Measurements from ENCODE around the gene AMT.

AMT gene, protein sequence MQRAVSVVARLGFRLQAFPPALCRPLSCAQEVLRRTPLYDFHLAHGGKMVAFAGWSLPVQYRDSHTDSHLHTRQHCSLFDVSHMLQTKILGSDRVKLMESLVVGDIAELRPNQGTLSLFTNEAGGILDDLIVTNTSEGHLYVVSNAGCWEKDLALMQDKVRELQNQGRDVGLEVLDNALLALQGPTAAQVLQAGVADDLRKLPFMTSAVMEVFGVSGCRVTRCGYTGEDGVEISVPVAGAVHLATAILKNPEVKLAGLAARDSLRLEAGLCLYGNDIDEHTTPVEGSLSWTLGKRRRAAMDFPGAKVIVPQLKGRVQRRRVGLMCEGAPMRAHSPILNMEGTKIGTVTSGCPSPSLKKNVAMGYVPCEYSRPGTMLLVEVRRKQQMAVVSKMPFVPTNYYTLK

DNA sequence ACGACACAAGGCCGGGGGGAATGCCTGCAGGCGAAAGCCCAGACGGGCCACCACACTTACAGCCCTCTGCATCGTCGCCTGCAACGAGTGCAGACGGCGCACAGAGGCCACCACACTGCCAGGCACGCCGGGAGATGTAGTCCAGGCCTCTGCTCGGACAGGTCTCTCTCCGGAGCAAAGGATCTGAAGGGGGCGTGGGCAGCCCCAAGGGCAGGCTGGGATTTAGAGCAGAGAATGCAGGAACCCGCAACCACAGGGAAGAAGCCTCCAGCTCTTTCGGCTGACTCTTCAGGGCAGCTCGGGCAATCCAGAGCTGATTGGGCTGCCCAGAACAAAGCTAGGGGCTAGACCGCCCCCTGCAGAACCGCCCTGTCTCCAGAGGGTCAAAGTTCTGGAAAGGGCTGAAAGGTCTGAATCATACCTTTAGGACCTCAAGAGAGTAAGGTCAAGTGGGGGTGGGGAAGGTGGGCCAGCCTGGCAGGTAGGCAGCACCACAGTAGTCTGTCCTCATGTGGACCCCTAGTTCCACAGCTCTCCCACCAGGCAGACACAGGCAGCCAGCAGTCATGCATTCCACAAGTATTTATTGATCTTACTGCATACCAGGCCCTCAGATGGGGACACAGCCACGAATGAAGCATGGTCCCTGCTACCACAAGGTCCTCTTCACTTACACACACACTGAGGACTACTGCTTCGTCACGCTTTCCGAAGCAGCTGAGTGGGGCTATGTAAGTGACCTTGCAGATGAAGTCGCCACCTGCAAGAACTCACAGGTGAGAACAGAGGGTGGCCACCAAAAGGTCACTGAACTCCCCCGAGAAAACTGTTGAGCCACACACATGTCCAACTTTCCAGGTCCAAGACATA is at the start of gene AMT:
AMT (minus strand) TSS at position 95 of the 870 bp plus-strand sequence; CDS start at position 72, 23 bp downstream.
- DNase-seq = no peak

DNA sequence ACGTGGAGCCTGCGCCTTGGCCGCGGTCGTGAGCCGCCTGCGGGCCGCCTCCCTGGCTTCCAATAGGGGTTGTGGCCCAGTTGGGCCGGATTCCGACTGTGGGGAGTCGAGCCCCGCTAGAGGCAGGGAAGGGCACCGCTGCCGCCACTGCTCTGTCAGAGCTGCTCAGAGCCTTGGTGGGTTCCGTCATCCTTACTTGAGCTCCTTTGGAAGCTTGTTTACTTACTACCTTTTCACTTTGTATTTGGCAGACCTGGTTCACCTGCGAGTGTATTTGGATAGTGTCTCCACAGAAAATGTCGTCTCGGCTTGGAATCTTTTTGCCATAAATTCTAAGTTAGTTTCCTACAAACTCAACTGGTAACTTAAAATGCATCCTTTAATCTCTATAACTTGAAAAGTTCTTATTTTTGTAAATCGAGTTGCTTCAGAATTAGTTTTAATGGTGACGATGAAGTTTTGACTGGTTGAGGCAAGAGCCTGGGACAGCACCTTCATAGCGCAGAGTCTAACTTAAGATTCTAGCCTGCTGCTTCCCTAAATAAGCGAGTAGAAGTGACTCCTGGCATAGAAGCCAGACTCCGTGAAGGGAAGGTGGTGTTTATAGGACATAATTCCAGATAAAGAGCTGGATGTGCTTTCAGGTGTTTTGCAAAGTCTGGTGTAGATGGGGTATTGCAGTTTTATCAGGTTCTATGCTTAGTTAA is 48.6 kb upstream of the AMT start:
- DNase-seq = no peak

DNA sequence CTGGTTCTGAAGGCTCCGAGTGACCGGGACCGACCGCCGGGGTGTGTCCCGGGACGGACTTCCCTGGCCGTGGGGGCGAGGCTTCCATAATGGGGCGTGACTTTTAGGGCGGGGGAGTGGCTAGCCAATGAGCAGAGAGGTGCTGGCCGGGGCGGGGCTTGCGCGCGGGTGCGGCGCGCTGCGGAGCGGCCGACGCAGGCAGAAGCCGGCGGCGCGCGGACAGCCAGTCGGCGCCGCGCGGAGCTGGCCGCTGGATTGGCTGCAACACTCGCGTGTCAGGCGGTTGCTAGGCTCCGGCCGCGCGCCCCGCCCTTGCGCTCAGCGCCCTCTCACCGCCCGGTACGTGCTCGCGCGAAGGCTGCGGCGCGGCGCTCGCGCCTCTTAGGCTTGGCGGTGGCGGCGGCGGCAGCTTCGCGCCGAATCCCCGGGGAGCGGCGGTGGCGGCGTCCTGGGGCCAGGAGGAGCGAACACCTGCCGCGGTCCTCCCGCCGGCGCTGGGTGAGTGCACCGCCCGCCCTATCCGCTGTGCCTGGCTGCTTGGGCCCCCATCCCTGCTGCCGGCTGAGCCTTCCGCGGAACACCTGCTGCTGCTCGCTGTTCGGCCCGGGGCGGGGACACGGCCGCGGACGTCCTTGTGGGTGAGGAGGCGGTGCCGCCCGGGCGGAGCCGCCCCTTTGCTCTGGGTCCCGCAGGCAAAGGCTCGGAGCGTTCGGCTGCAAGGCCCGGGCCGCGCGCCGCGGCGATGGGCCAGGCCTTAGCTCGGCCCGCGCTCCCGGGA is 47.9 kb upstream of the AMT start, which contains the start of gene DAG1:
DAG1 (plus strand) TSS at position 332 of the 778 bp plus-strand sequence. CDS start 40,268 bp downstream, outside the sequence.
- peak; percentile 97 for DNase-seq

DNA sequence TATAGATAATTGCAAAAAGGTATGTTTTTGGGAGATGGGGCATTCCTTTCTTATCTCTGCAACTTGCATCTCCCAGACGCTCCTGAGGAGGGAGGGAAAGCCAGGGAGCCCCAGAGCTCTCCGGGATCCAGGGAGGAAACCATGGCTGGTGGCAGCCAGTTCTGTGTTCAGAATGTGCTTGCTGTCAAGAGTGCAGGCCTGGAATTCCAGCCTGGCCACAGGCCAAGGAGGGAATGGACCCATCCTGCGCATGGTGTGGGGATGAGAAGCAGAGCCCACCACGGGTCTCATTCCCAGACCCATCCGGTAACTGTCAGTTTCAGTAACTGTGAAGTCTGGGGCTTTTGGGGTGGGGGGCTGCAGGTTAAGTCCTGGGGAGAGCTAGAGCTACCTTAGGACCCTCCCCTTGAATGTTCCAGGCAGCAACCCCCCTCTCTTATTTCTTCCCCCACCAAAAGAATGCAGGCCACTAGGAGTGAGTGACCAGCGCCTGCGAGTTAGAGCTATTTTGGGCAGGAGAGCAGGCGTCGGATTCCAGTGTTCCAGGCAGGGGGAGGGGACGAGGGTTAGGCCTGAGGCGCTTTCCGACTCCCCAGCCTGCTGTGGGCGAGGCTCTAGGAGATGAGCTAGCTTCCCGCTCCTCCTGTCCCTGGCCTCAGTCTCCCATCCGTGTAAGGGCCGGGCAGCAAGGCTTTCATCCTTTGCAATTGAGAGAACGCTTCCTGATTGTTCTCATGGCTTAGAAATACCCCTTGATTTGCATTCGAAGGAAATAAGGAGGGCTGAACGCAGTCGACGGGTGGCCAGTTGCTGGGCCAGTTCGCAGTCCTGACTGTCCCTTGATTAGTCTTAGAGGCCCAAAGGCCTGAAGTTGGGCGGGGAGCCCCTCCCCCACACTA is 47.0 kb upstream of the AMT start:
- no peak for DNase-seq

DNA sequence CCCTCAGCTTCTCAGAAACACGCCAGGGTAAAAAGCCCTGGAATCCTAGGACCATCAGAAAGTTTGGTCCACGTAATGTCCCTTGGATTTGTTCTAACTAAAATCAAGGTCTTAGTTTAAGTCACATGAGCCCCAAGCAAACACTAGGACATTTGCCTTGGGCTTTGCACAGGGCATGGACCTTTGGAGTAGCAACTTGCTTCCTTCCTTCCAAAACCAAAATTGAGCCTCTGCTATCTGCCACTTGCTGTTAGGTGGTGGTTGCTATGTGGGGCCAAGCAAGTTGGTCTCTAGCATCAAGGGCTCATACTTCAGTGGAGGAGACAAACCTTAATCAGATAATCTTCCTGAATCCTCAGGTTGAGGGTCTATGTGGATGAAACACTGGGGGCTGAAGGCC is 43.8 kb upstream of the AMT start:
- DNase-seq = no peak

DNA sequence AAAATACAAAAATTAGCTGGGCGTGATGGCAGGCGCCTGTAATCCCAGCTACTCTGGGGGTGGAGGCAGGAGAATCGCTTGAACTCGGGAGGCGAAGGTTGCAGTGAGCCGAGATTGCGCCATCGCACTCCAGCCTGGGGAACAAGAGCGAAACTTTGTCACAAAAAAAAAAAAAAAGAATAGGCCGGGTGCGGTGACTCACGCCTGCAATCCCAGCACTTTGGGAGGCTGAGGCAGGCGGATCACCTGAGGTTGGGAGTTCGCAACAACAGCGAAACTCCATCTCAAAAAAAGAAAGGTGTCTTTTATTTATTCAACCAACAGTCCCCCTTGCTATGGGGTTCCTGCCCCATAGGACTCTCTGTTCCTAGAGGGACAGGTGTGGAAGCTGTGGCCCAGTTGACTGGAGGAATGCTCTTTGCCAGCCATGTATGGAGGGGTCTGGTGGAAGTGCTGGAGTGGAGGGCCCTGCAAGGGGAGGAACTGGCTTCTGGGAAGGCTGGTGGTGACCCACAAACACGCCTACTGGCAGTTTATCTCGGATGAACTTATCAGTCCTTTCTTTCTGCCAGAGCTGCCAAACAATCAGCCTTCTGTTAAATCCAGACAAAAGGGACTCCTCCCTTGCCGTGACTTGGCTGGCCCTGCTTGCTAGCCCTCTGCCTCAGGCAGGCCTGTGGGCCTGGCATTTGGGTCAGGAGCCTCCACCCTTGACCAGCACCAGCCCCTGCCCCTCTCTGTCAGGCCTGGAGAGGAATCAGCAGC is 43.2 kb upstream of the AMT start:
- no peak for DNase-seq

DNA sequence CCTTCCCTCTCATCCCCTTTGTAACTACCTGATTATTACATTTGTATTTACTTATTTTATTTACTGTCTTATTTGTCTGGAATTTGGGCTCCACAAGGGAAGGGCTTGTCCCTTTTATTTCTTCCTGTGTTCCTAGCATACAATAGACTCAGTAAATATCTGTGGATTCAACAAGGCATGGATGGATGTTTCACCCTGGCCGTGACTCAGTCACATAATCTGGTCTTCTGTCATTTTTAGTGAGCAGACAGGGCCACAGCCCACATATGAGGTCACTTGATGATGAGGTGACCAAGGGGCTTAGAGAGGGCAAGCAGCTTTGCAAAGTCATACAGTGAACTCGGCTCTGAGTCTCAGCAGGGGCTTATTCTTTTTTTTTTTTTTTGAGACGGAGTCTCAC is 39.9 kb upstream of the AMT start:
- DNase-seq = no peak

DNA sequence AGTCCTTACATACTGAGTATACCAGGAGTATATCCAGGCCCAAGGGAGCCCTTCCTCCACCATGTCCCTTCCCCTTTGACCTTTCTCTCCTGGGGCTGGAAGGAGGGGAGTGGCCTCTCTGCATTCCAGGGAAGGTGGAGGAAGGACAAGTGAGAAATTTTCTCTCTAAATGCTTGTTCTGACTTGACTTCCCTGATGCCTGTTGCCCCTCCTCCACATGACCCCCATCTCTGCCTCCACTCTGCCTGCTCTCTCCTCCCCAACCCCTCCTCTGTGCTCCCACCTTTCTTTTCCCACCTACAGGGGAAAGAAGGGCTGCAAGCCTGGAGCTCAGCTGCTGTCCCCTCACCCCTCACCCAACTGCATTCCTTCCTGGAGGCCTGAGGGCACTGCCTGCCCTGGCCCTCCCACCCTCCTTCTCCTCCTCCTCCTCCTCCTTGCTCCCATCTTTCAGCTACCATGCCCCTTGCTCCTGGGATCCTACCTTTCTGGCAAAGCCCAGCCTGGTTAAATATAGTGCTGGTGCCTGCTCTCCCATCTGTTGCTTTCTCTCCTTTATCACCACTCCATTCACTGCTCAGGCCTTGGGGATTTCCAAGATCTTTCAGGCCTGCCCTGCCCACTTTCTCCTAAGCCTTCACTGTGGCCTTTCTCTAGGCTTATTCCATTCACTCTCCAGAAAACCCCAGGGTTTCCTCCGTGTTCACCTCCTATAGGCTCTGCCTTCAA is 39.3 kb upstream of the AMT start:
- no peak for DNase-seq

DNA sequence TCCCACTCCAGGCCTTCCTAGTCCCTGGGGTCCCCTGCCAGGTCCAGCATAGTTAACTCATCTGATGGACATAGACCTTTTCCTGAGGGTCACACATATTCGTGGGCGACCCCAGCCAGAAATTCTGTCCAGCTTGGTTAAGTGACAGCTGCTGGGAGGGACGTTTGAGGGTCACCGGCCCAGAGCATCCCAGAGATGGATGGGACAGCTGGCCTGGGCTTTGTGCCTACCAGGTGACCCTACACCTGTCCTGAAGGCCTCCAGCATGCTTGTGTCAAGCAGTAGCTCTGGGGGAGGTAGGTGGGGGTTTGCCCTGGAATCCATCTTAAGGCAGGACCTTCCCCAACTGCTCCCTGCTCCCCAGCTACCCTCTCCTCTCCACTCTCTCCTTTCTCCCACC is 38.7 kb upstream of the AMT start:
- DNase-seq = no peak

DNA sequence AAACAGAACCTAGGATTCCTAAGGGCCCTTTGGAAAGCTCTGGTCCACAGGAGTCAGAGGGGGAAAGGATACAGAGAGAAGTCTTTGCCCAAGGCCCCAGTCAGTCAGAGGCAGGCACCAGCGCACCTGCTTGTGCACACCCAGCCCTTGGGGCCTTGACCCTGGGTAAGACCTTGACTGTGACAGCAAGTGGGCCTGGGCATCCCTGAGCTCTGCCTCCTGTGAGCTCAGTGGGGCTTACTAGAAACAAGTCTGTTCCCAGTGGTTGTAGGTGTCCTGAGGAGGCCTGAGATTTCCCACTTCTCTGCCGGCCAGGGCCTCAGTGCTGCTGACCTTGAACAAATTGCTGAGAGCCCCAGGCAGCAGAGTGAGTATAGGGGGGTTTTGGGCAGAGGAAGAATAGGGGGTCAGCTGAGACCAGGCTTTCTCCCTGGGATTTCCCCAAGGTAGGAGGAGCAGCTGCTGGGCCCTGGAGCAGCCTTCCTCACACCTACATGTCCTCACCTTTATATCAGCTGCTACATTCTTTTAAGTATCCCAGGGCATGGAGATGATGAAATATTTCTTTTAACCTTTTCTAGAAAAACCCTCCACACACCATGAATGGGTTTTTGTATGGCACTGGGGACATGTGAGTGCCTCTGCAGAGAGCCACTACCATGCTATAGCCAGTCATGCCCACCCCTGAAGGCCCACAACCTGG is 38.1 kb upstream of the AMT start:
- no peak for DNase-seq

DNA sequence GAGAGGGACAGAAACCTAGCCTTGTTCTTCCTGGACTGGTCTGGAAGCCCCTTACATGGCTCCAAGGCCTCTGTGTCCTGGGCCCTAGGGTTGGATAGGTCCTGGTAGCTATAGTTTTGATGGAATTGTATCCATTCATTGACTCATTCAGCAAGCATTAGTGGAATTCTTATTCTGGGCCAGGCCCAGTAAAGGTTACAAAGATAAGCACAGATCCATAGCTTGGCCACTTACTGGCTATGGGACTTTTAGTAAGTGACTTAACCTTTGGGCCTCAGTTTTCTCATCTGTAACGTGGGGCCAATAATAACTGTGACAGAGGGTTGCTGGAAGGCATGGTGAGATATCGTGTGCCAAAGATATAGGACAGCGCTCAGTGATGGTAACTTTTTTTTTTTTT is 34.2 kb upstream of the AMT start:
- no peak for DNase-seq

DNA sequence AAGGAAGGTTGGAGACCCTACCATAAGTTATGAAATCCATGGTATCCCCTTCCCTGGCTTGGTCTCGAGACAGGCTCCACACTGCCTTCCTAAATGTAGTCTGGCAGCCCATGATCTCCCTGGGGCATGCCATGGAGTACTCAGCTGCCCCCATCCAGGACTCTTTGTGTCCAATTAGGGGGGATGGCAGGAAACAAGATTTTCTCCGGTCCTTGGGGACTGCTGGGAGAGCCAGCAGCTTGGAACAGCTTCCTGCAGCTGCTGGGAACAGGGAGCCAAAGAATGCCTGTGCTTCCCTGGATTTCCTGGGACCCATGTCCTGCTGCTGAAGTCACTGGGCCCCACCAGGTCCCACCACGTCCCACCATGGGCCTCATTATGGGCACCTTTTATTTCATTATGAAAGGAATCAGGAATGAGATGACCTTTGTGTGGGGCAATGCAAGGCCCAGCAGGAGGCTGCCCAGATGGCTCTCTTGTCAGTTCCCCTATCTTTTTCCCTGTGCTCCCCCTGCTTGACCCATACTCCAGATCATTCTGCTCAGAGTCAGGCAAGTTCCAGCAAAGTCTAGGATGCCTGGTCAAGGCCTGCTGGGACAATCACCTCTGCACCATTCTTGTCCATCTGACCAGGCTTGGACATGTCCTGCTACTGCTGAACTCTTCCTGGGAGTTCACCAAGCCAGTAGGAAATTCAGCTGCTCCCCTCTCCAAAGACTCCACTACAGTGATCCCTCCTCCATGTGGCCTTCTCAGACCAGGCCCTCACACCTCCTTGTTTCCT is 32.8 kb upstream of the AMT start:
- no peak for DNase-seq

DNA sequence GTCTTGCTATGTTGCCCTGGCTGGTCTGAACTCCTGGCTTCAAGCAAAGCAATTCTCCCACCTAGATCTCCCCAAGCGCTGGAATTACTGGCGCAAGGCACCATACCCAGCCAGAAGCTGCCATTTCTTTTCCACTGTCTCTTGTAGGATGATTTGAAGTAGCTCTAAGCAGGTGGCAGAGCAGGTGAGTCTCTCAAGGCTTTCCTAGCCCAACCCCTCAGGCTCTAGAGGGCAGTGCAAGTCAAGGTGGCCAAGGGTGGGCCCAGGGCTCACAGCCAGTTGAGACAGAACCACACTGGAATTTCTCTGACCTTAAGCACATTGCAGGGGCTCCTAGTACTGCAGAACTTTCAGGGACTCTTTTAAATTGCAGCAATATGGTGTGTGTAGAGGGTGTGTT is 32.2 kb upstream of the AMT start:
- DNase-seq = no peak

DNA sequence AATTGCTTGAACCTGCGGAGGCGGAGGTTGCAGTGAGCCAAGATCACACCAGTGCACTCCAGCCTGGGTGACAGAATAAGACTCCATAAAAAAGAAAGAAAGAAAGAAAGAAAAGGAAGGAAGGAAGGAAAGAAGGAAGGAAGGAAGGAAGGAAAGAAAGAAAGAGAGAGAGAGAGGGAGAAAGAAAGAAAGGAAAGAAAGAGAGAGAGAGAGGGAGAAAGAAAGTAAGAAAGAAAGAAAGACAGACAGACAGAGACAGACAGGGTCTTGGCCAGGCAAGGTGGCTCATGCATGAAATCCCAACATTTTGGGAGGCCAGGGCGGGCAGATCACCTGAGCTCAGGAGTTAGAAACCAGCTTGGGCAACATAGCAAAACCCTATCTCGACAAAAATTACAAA is 31.3 kb upstream of the AMT start:
- no peak for DNase-seq

DNA sequence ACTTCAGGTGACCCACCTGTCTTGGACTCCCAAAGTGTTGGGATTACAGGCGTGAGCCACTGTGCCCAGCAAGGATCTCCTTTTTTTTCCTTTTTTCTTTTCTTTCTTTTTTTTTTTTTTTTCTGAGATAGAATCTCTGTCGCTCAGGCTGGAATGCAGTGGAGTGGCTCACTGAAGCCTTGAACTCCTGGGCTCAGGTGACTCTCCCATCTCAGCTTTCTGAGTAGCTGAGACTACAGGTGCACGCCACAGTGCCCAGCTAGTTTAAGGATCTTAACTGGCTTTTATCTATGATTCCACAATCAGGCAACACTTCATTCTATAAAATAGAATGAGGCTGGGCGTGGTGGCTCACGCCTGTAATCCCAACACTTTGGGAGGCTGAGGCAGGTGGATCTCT is 23.1 kb upstream of the AMT start:
- DNase-seq = no peak

DNA sequence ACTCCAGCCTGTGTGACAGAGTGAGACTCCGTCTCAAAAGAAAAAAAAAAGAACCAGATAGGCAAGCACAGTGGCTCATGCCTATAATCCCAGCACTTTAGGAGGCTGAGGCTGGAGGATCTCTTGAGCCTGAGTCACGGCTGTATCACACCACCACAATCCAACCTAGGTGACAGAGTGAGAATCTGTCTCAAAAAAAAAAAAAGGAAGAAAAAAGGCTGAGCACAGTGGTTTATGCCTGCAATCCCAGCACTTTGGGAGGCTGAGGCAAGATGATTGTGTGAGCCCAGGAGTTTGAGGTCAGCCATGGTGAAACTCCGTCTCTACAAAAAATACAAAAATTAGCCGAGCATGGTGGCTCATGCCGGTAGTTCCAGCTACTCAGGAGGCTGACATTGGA is 12.5 kb upstream of the AMT start:
- no peak for DNase-seq

DNA sequence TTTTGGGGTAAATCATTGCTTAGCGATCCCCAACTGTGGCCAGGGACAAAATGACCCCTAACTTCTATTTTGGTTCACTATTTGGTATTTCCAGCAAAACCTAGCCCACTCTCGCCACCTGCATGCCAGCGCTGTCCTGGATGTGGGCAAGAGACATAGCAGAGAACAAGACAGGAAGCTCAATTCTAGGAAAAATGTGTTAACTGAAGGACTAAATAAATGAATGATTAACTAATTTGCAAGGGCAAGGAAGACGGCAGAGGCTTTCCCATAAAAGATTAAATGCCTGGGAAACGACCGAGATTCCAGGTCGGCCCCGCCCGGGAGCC is 6.4 kb upstream of the AMT start:
- no peak for DNase-seq

DNA sequence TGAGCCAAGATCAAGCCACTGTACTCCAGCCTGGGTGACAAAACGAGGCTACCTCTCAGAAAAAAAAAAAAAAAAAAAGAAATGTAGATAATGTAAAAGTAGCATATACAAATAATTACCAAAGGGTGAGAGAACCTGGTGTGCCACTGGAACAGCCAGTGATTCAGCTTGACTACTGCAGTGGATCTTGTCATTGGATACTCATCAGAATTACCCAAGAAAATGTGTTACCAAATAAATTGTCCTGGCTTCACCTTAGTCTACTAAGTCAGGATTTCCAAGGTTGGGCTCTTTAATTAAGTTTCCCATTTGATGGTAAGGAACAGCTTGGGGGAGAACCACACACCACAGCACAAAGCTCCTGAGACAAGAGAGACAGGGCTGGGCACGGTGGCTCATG is 5.3 kb upstream of the AMT start:
- DNase-seq = no peak

DNA sequence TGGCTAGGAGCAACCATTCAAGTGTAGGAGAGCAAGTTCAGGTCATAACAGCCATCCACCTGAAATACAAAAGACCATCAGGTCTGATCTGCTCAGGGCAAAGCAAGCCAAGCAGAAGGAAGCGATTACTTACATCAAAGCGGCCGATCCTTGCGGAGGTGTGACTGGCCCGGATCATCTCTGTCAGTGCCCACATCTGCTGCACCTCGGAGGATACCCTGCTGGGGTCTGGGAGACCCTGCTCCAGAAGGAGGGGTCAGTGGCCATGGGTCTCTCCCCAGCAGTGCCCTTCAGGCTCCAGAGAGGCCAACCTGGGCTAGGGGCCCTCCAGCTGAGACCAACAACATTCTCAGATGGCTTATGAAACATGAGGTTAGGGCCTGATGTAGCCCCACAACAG is 2.5 kb upstream of the AMT start:
- no peak for DNase-seq
